HepG2 (cell line): ENCODE measurements around the gene TRUB1. TPM values are rescaled to one million over a fixed set of nuclear protein-coding genes. Genes with fewer than 3 reads are reported as not detected.

Experiments used
- AKAP8 ChIP-seq: sonication (generic); formaldehyde crosslinking; IDR thresholded peaks from 2 replicates; pipeline ENCODE4 v1.5.1; 2020; ENCODE audit warnings: mild to moderate bottlenecking, missing genetic modification reagents
- KDM6A ChIP-seq: IDR thresholded peaks from 2 replicates; pipeline ENCODE4 v1.6.1; 2016; ENCODE audit warnings: low read depth
- NCOA1 ChIP-seq: sonication (generic); formaldehyde crosslinking; IDR thresholded peaks from 2 replicates; pipeline ENCODE4 v1.9.0; 2021; ENCODE audit warnings: missing genetic modification reagents
- PCBP1 ChIP-seq: fragments of 200-400 bp; formaldehyde crosslinking; IDR thresholded peaks from 2 replicates; pipeline ENCODE4 v1.6.1; 2017; ENCODE audit warnings: mild to moderate bottlenecking, low read depth, low read length, borderline replicate concordance
- SIX4 ChIP-seq: sonication (generic); formaldehyde crosslinking; IDR thresholded peaks from 2 replicates; pipeline ENCODE4 v1.4.0; 2020; ENCODE audit warnings: missing genetic modification reagents
- SRSF4 ChIP-seq: fragments of 200-400 bp; formaldehyde crosslinking; IDR thresholded peaks from one replicate; pipeline ENCODE4 v1.6.1; 2018; ENCODE audit warnings: mild to moderate bottlenecking, low read depth, low read length, moderate library complexity; ENCODE audit not compliant: poor library complexity, severe bottlenecking
- TBX2 ChIP-seq: sonication (generic); formaldehyde crosslinking; IDR thresholded peaks from 2 replicates; pipeline ENCODE4 v1.5.0; 2020; ENCODE audit warnings: missing genetic modification reagents, mild to moderate bottlenecking, borderline replicate concordance
- ZBTB40 ChIP-seq, 2 experiments: fragments of 450-650 bp in 1 of 2; sonication (generic) in 1 of 2; formaldehyde crosslinking in 1 of 2; IDR thresholded peaks; 2 replicates each; pipeline versions ENCODE4 v1.6.1 to v1.8.0; 2016 to 2022; ENCODE audit warnings: antibody characterized with exemption in 1 of 2, mild to moderate bottlenecking in 1 of 2, missing genetic modification reagents in 1 of 2
- ZMYM3 ChIP-seq: sonication (generic); formaldehyde crosslinking; IDR thresholded peaks from 2 replicates; pipeline ENCODE4 v1.5.1; 2020; ENCODE audit warnings: mild to moderate bottlenecking, missing genetic modification reagents
- ZNF124 ChIP-seq: sonication (generic); formaldehyde crosslinking; IDR thresholded peaks from 2 replicates; pipeline ENCODE4 v1.4.0; 2020; ENCODE audit warnings: missing genetic modification reagents
- ZNF20 ChIP-seq: sonication (generic); formaldehyde crosslinking; IDR thresholded peaks from 2 replicates; pipeline ENCODE4 v1.4.0; 2020; ENCODE audit warnings: mild to moderate bottlenecking, moderate library complexity, missing genetic modification reagents
- ZNF569 ChIP-seq: sonication (generic); formaldehyde crosslinking; IDR thresholded peaks from 2 replicates; pipeline ENCODE4 v1.5.0; 2020; ENCODE audit warnings: mild to moderate bottlenecking, missing genetic modification reagents, moderate library complexity, borderline replicate concordance
- ZNF790 ChIP-seq: sonication (generic); formaldehyde crosslinking; IDR thresholded peaks from 2 replicates; pipeline ENCODE4 v1.8.0; 2022; ENCODE audit warnings: missing genetic modification reagents, mild to moderate bottlenecking, borderline replicate concordance
- ZSCAN20 ChIP-seq: sonication (generic); formaldehyde crosslinking; IDR thresholded peaks from 2 replicates; pipeline ENCODE4 v1.4.0; 2020; ENCODE audit warnings: missing genetic modification reagents, mild to moderate bottlenecking, borderline replicate concordance
- polyA plus RNA-seq, 8 experiments: library from polyadenylated mRNA; depleted of rRNA in 3 of 8; stranded (reverse) in 7 of 8; unstranded in 1 of 8; fragments of >200 nt; fragmentation: Illumina TruSeq in 4 of 8; extraction: Trizol in 4 of 8; gene quantifications; 2 replicates each; pipeline versions ENCODE4 v1.2.1 to v1.2.3, GENCODE V29; 2011 to 2016; ENCODE audit warnings: low read depth in 4 of 8, missing spikeins in 1 of 8, mixed read lengths in 1 of 8; ENCODE audit not compliant: insufficient read depth in 1 of 8
- total RNA-seq, 5 experiments: library from RNA; depleted of rRNA; stranded (reverse); fragments of >200 nt; fragmentation: Illumina TruSeq; extraction: Trizol; gene quantifications; 2 replicates each; pipeline ENCODE4 v1.2.3, GENCODE V29; 2016; ENCODE audit warnings: low read depth in 1 of 5
- TF ChIP-seq, protein P1 (sequence below): sonication (generic); formaldehyde crosslinking; IDR thresholded peaks from 2 replicates; pipeline ENCODE4 v1.5.0; 2020; ENCODE audit warnings: missing genetic modification reagents
- TF ChIP-seq, protein P2 (sequence below): sonication (generic); formaldehyde crosslinking; IDR thresholded peaks from 2 replicates; pipeline ENCODE4 v1.4.0; 2020; ENCODE audit warnings: mild to moderate bottlenecking, low read depth, missing genetic modification reagents

Gene TRUB1
- total and polyA plus RNA-seq, 2 of the 13 experiments (the other 11 are each of a cell fraction or from before 2014, with no cell fraction given) = 10.6 to 38.9 TPM

- TF ChIP-seq ZBTB40 (IDR thresholded peaks at IDR 0.05) = no peak
- TF ChIP-seq ZBTB40 (CRISPR knock-in tag; IDR thresholded peaks at IDR 0.05) = peak; percentile 66; the same call in 1 of the 2 replicates
- TF ChIP-seq AKAP8 (CRISPR knock-in tag) = no peak
- no peak for TF ChIP-seq NCOA1 (CRISPR knock-in tag)
- TF ChIP-seq TBX2 = peak; percentile 72; the same call in 1 of the 2 replicates
- TF ChIP-seq ZNF569 (CRISPR knock-in tag) = no peak
- TF ChIP-seq PCBP1 = no peak
- TF ChIP-seq, protein P1, sequence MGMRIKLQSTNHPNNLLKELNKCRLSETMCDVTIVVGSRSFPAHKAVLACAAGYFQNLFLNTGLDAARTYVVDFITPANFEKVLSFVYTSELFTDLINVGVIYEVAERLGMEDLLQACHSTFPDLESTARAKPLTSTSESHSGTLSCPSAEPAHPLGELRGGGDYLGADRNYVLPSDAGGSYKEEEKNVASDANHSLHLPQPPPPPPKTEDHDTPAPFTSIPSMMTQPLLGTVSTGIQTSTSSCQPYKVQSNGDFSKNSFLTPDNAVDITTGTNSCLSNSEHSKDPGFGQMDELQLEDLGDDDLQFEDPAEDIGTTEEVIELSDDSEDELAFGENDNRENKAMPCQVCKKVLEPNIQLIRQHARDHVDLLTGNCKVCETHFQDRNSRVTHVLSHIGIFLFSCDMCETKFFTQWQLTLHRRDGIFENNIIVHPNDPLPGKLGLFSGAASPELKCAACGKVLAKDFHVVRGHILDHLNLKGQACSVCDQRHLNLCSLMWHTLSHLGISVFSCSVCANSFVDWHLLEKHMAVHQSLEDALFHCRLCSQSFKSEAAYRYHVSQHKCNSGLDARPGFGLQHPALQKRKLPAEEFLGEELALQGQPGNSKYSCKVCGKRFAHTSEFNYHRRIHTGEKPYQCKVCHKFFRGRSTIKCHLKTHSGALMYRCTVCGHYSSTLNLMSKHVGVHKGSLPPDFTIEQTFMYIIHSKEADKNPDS (CRISPR knock-in tag) = no peak
- TF ChIP-seq ZSCAN20 (CRISPR knock-in tag) = no peak
- TF ChIP-seq SIX4 (CRISPR knock-in tag) = peak; percentile 45; the same call in 1 of the 2 replicates
- TF ChIP-seq ZNF790 = no peak
- TF ChIP-seq SRSF4 = no peak
- peak; percentile 83 for TF ChIP-seq ZNF124 (CRISPR knock-in tag)
- peak; percentile 53 for TF ChIP-seq KDM6A (CRISPR knock-in tag)
- TF ChIP-seq, protein P2, sequence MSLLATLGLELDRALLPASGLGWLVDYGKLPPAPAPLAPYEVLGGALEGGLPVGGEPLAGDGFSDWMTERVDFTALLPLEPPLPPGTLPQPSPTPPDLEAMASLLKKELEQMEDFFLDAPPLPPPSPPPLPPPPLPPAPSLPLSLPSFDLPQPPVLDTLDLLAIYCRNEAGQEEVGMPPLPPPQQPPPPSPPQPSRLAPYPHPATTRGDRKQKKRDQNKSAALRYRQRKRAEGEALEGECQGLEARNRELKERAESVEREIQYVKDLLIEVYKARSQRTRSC (CRISPR knock-in tag) = no peak
- no peak for TF ChIP-seq ZNF20
- TF ChIP-seq ZMYM3 (CRISPR knock-in tag) = peak; percentile 49; the same call in 1 of the 2 replicates
Measured at GRCh38 chr10:114937962-114938855, at the start of gene TRUB1 (continued).
